Neuronal stem cell (in vitro differentiated cells): ENCODE measurements around the gene MTM1.

Source experiments
- DNase-seq: peaks from one replicate; pipeline ENCODE4 v3.0.0-alpha.2; 2013; ENCODE audit warnings: low spot score
- H2AFZ ChIP-seq: one replicate; pipeline ENCODE4 v1.6.1; 2013; ENCODE audit warnings: mild to moderate bottlenecking, low read length, inconsistent platforms
- H2AK5ac ChIP-seq: 2 replicates; pipeline ENCODE4 v1.6.1; 2013; ENCODE audit warnings: low read depth, mild to moderate bottlenecking, inconsistent platforms, low read length, moderate library complexity, mixed read lengths
- H2BK120ac ChIP-seq: 2 replicates; pipeline ENCODE4 v1.6.1; 2013; ENCODE audit warnings: low read depth, mild to moderate bottlenecking, inconsistent platforms, low read length, moderate library complexity, mixed read lengths
- H2BK12ac ChIP-seq: one replicate; pipeline ENCODE4 v1.6.1; 2013; ENCODE audit warnings: low read length, inconsistent platforms
- H2BK15ac ChIP-seq: 2 replicates; pipeline ENCODE4 v1.6.1; 2013; ENCODE audit warnings: mild to moderate bottlenecking, low read length, inconsistent platforms, mixed read lengths
- H2BK5ac ChIP-seq: one replicate; pipeline ENCODE4 v1.6.1; 2013; ENCODE audit warnings: inconsistent platforms, mild to moderate bottlenecking, low read length, moderate library complexity
- H3K14ac ChIP-seq: one replicate; pipeline ENCODE4 v1.6.1; 2013; ENCODE audit warnings: low read length, inconsistent platforms
- H3K18ac ChIP-seq: 2 replicates; pipeline ENCODE4 v1.6.1; 2013; ENCODE audit warnings: low read length, inconsistent platforms
- H3K23ac ChIP-seq: 2 replicates; pipeline ENCODE4 v1.6.1; 2013; ENCODE audit warnings: low read depth, mild to moderate bottlenecking, mixed read lengths, low read length, inconsistent platforms; ENCODE audit not compliant: poor library complexity
- H3K27ac ChIP-seq: replicated peaks from 3 replicates; pipeline ENCODE4 v1.5.1; 2013; ENCODE audit warnings: low read length, inconsistent platforms
- H3K27me3 ChIP-seq, 3 experiments: 2 replicates each; pipeline ENCODE4 v1.6.1; 2013; ENCODE audit warnings: low read length in 3 of 3, mild to moderate bottlenecking in 2 of 3, inconsistent platforms in 1 of 3, low read depth in 1 of 3, mixed read lengths in 1 of 3, moderate library complexity in 1 of 3; ENCODE audit not compliant: control insufficient read depth in 3 of 3, insufficient read depth in 3 of 3
- H3K36me3 ChIP-seq, 2 donors: replicated peaks in 1 of 2; 2 replicates each; pipeline ENCODE4 v1.6.1; 2013; ENCODE audit warnings: low read length in 2 of 2; ENCODE audit not compliant: control insufficient read depth in 2 of 2, insufficient read depth in 2 of 2
- H3K4ac ChIP-seq: 2 replicates; pipeline ENCODE4 v1.6.1; 2013; ENCODE audit warnings: inconsistent platforms, mild to moderate bottlenecking, low read length, moderate library complexity
- H3K4me1 ChIP-seq, 2 donors: 1 replicate in 1 of 2; 2 replicates in 1 of 2; pipeline ENCODE4 v1.6.1; 2013; ENCODE audit warnings: low read length in 2 of 2, low read depth in 1 of 2; ENCODE audit not compliant: control insufficient read depth in 2 of 2, insufficient read depth in 1 of 2
- H3K4me2 ChIP-seq: one replicate; pipeline ENCODE4 v1.6.1; 2013; ENCODE audit warnings: mild to moderate bottlenecking, low read length, inconsistent platforms; ENCODE audit not compliant: insufficient read depth, poor library complexity, severe bottlenecking
- H3K4me3 ChIP-seq, 2 donors: 2 replicates each; pipeline ENCODE4 v1.5.1; 2013; ENCODE audit warnings: low read length in 2 of 2, mild to moderate bottlenecking in 2 of 2, inconsistent platforms in 1 of 2, moderate library complexity in 1 of 2
- H3K79me1 ChIP-seq: one replicate; pipeline ENCODE4 v1.6.1; 2013; ENCODE audit warnings: low read depth, mild to moderate bottlenecking, inconsistent platforms, low read length, moderate library complexity
- H3K9ac ChIP-seq: one replicate; pipeline ENCODE4 v1.6.1; 2013; ENCODE audit warnings: mild to moderate bottlenecking, low read depth, low read length, inconsistent platforms; ENCODE audit not compliant: poor library complexity
- H3K9me3 ChIP-seq, 2 donors: replicated peaks in 1 of 2; 2 replicates each; pipeline versions ENCODE3 to v1.6.1; 2013; ENCODE audit warnings: low read length in 2 of 2, mild to moderate bottlenecking in 2 of 2, inconsistent platforms in 1 of 2, low read depth in 1 of 2, mixed read lengths in 1 of 2, moderate library complexity in 1 of 2; ENCODE audit not compliant: control insufficient read depth in 2 of 2, insufficient read depth in 1 of 2
- H4K8ac ChIP-seq: one replicate; pipeline ENCODE4 v1.6.1; 2013; ENCODE audit warnings: low read depth, mild to moderate bottlenecking, inconsistent platforms, low read length, moderate library complexity
- H4K91ac ChIP-seq: one replicate; pipeline ENCODE4 v1.6.1; 2013; ENCODE audit warnings: low read length, low read depth, mild to moderate bottlenecking, inconsistent platforms; ENCODE audit not compliant: poor library complexity
- WGBS, 2 donors: extraction: QIAGEN DNeasy Blood & Tissue Kit; methylation state at CpG; one replicate each; pipeline ENCODE4 v1.1.7; 2013; ENCODE audit warnings: missing lambda C conversion rate in 2 of 2, mixed read lengths in 1 of 2; ENCODE audit not compliant: insufficient read length in 2 of 2, insufficient replicate concordance in 1 of 2; ENCODE audit errors: extremely low coverage in 2 of 2; 5-methylcytosine and 5-hydroxymethylcytosine counted together

MTM1 gene

DNA sequence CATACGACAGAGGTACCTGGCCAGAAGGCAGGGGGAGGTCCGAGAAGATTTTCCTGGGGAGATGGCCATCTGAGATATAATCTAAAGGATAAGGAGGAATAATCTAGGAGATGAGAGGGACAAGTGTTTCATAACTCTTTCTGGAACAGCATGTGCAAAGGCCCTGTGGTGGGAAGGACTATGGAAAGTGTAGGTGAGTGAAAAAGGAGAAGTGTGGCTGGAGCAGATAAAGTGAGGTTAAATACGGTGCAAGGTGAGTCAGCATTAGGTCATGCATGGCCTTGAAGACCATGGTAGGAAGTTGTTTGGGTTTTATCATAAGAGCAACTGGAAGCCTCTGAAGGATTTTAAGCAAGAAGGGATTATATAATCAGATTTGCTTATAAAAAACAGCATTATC is 34.6 kb upstream of the MTM1 start:
- H2BK5ac ChIP-seq = no peak overlapping the region
- H2BK15ac ChIP-seq = no peak overlapping the region
- no peak overlapping the region for H2AFZ ChIP-seq
- no peaks in the 10 kb centered on the region for H3K79me1 ChIP-seq
- H4K91ac ChIP-seq = no peak overlapping the region
- peaks cover 0 to 11% of the 10 kb centered on the region in 2 donors for H3K9me3 ChIP-seq
- no peak for DNase-seq
- no peak overlapping the region for H2AK5ac ChIP-seq
- H3K4ac ChIP-seq = no peak overlapping the region
- no CpG with 5 or more reads among the region's 3 CpGs for WGBS, 2 donors
- no peak overlapping the region for H3K4me3 ChIP-seq
- no peak overlapping the region for H3K23ac ChIP-seq
- H3K4me1 ChIP-seq = no peaks in the 10 kb centered on the region
- H3K36me3 ChIP-seq = no peaks in the 10 kb centered on the region
- H3K27me3 ChIP-seq = no peaks in the 10 kb centered on the region
- no peak overlapping the region for H4K8ac ChIP-seq
- H2BK120ac ChIP-seq = no peak overlapping the region
- no peak overlapping the region for H2BK12ac ChIP-seq
- H3K4me2 ChIP-seq = no peak overlapping the region
- no peak overlapping the region for H3K14ac ChIP-seq
- no peak overlapping the region for H3K18ac ChIP-seq
- H3K9ac ChIP-seq = no peak overlapping the region
- H3K27ac ChIP-seq = no peak overlapping the region

DNA sequence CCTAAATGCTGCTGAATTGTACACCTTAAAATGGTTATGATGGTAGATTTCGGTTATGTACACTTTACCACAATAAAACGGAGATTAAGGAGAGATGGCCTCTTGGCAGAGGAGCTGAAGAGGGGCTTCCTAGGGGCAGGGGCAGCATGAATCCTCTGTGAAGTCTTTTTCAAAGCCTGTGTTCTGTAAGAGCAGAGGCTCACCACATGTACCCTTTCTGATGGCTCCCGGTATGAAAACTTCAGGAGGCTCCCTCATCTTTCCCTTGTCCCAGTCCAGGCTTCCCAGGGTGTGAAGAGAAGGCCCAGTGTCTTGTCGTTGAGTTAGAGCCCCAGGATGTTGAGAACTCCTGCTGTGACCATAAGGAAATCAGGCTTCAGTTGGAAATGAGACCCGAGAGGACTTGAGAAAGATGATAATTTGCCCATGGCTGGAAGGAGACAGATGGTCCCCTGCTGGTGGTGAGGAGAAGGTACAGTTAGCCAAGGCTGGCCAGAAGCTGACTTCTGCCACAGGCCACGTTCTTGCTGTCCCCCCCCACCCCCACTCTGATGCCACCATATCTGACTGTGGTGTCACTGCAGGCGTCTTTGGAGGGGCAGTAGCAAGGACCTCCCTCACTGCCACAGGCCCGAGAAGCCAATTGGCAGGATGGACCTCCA is 31.8 kb upstream of the MTM1 start:
- Histone ChIP-seq H3K4ac (no peak overlapping the region), H2BK120ac (no peak overlapping the region), H2BK5ac (no peak overlapping the region), H2BK15ac (no peak overlapping the region), H3K4me1 (no peaks in the 10 kb centered on the region), H3K23ac (no peak overlapping the region), H4K8ac (no peak overlapping the region), H3K79me1 (no peaks in the 10 kb centered on the region), H3K9me3 (peaks cover 0 to 11% of the 10 kb centered on the region in 2 donors), H2AK5ac (no peak overlapping the region), H4K91ac (no peak overlapping the region), H2BK12ac (no peak overlapping the region), H3K36me3 (no peaks in the 10 kb centered on the region), H2AFZ (no peak overlapping the region), H3K27ac (no peak overlapping the region), H3K14ac (no peak overlapping the region), H3K9ac (no peak overlapping the region), H3K27me3 (no peaks in the 10 kb centered on the region), H3K4me2 (no peak overlapping the region), H3K4me3 (no peak overlapping the region), H3K18ac (no peak overlapping the region)
- no peak for DNase-seq
- no CpG with 5 or more reads among the region's 8 CpGs for WGBS, 2 donors

DNA sequence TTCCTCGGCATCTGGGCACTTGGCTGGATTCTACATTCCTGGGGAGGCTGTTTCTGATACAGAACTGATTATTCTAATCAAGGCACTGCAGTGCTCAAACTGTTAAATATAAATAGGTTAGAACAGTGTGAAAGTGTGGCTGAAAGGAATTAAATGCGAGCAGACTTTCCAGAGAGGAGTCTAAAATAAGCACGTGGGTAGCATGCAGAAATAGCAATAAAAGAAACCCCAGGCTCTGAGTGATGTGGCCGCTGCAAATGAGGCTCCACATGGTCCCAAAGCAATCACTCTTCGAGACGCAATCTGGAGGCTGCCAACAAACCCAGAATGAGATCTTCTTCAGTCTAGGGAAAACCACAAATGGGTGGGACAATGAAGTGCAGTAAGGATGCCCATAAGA is 30.6 kb upstream of the MTM1 start:
- Histone ChIP-seq H2BK120ac (no peak overlapping the region), H3K4me3 (no peak overlapping the region), H3K23ac (no peak overlapping the region), H3K4me2 (no peak overlapping the region), H2BK12ac (no peak overlapping the region), H3K9ac (no peak overlapping the region), H2AFZ (no peak overlapping the region), H3K9me3 (peaks cover 0 to 11% of the 10 kb centered on the region in 2 donors), H3K79me1 (no peaks in the 10 kb centered on the region), H3K36me3 (no peaks in the 10 kb centered on the region), H3K18ac (no peak overlapping the region), H4K91ac (no peak overlapping the region), H3K27ac (no peak overlapping the region), H4K8ac (no peak overlapping the region), H3K4me1 (no peaks in the 10 kb centered on the region), H2BK15ac (no peak overlapping the region), H2BK5ac (no peak overlapping the region), H3K4ac (no peak overlapping the region), H3K27me3 (no peaks in the 10 kb centered on the region), H3K14ac (no peak overlapping the region), H2AK5ac (no peak overlapping the region)
- DNase-seq = no peak
- WGBS, 2 donors = no CpG with 5 or more reads among the region's 6 CpGs

DNA sequence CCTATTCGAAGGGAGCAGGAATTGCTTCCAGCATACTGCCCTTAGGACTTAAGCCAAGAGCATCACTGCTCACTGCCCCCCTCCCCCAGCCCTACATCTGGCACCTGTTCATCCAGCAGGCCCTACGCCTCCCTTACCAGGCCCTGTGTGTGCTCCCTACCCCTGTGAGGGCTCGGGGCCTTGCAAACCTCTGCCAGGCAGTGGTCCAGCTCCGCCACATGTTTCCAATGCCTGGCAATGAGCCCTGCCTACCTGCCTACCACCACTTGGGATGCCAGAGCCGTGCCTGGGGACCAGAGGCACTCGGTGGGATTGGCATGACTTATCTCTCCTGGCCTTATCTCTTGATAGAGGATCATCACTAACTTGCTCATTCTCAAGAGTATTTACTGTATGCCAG is 27.5 kb upstream of the MTM1 start:
- Histone ChIP-seq H3K4me3 (no peak overlapping the region), H3K27me3 (no peaks in the 10 kb centered on the region), H3K4me2 (no peak overlapping the region), H3K4ac (no peak overlapping the region), H3K36me3 (no peaks in the 10 kb centered on the region), H2AFZ (no peak overlapping the region), H4K8ac (no peak overlapping the region), H4K91ac (no peak overlapping the region), H2BK15ac (no peak overlapping the region), H2BK5ac (no peak overlapping the region), H3K4me1 (peaks cover 0 to 6% of the 10 kb centered on the region in 2 donors), H3K27ac (no peak overlapping the region), H2BK12ac (no peak overlapping the region), H3K9me3 (peaks cover 0 to 11% of the 10 kb centered on the region in 2 donors), H3K14ac (no peak overlapping the region), H3K9ac (no peak overlapping the region), H3K18ac (no peak overlapping the region), H2BK120ac (no peak overlapping the region), H3K79me1 (no peaks in the 10 kb centered on the region), H3K23ac (no peak overlapping the region), H2AK5ac (no peak overlapping the region)
- no CpG with 5 or more reads among the region's 6 CpGs for WGBS, 2 donors
- DNase-seq = no peak
